GM12878 (cell line): ENCODE results near the gene HLA-DMA. TPM values are rescaled to one million over a fixed set of nuclear protein-coding genes. Genes with fewer than 3 reads are reported as not detected.

Source experiments
- BCLAF1 ChIP-seq: fragments of 450-650 bp; IDR thresholded peaks from 2 replicates; pipeline ENCODE4 v1.6.1; 2017; ENCODE audit warnings: antibody characterized with exemption, mild to moderate bottlenecking, moderate library complexity
- CBX3 ChIP-seq: fragments of 200-600 bp; sonication (generic); IDR thresholded peaks from 2 replicates; pipeline ENCODE4 v1.6.1; 2016; ENCODE audit warnings: low read depth, borderline replicate concordance
- CEBPB ChIP-seq, 2 experiments: fragments of 150-350 bp in 1 of 2; IDR thresholded peaks; 2 replicates each; pipeline ENCODE4 v1.6.1; 2012 to 2014; ENCODE audit warnings: low read depth in 2 of 2, low read length in 2 of 2, borderline replicate concordance in 1 of 2, inconsistent platforms in 1 of 2
- CEBPZ ChIP-seq: fragments of 150-350 bp; IDR thresholded peaks from 2 replicates; pipeline ENCODE4 v1.6.1; 2016; ENCODE audit warnings: low read depth, low read length
- CTCF ChIP-seq, 3 experiments: IDR thresholded peaks in 2 of 3; conservative IDR thresholded peaks in 1 of 3; 2 replicates each; pipeline ENCODE4 v1.5.1; 2011; ENCODE audit warnings: low read depth in 3 of 3, low read length in 3 of 3, mild to moderate bottlenecking in 3 of 3, control low read depth in 2 of 3, moderate library complexity in 2 of 3, inconsistent platforms in 1 of 3, mixed read lengths in 1 of 3; ENCODE audit not compliant: control insufficient read depth in 2 of 3, insufficient read depth in 1 of 3; ENCODE audit errors: extremely low read depth in 1 of 3
- E2F8 ChIP-seq: fragments of 450-650 bp; IDR thresholded peaks from 2 replicates; pipeline ENCODE4 v1.6.1; 2018; ENCODE audit warnings: mild to moderate bottlenecking, low read depth, moderate library complexity; ENCODE audit not compliant: partially characterized antibody
- FOS ChIP-seq: IDR thresholded peaks from 3 replicates; pipeline ENCODE4 v1.6.1; 2011; ENCODE audit warnings: borderline replicate concordance; ENCODE audit not compliant: insufficient read length; ENCODE audit errors: extremely low read depth
- KAT2A ChIP-seq: conservative IDR thresholded peaks from 2 replicates; pipeline ENCODE4 v1.6.1; 2011; ENCODE audit warnings: low read depth, low read length; ENCODE audit not compliant: control insufficient read depth
- RAD51 ChIP-seq: fragments of 450-650 bp; IDR thresholded peaks from 2 replicates; pipeline ENCODE4 v1.6.1; 2016; ENCODE audit warnings: moderate library complexity, mild to moderate bottlenecking, inconsistent platforms
- RELB ChIP-seq: fragments of 450-650 bp; IDR thresholded peaks from 2 replicates; pipeline ENCODE4 v1.6.1; 2017; ENCODE audit warnings: low read depth, mild to moderate bottlenecking, moderate library complexity
- ZBTB4 ChIP-seq: fragments of 450-650 bp; formaldehyde crosslinking; IDR thresholded peaks from 2 replicates; pipeline ENCODE4 v1.4.0; 2022; ENCODE audit warnings: mild to moderate bottlenecking, moderate library complexity
- polyA plus RNA-seq, 11 experiments: library from polyadenylated mRNA; depleted of rRNA in 4 of 11; unstranded in 6 of 11; stranded (reverse) in 5 of 11; fragments of >200 nt; fragmentation: Nextera tagmentation in 4 of 11; fragmentation: Illumina TruSeq in 1 of 11; extraction: Ambion mirVana in 4 of 11; extraction: Trizol in 1 of 11; gene quantifications; 1 replicate in 1 of 11; 2 replicates in 10 of 11; pipeline versions ENCODE4 v1.2.1 to v1.2.3, GENCODE V29; 2011 to 2016; ENCODE audit warnings: inconsistent platforms in 2 of 11, missing spikeins in 2 of 11, low read depth in 1 of 11
- total RNA-seq, 4 experiments: library from RNA; depleted of rRNA in 3 of 4; stranded (reverse); fragments of >200 nt in 3 of 4; fragmentation: Illumina TruSeq in 1 of 4; extraction: Trizol in 1 of 4; gene quantifications; 2 replicates each; pipeline versions ENCODE4 v1.2.1 to v1.2.3, GENCODE V29; 2013 to 2021

The HLA-DMA gene
- total and polyA plus RNA-seq, 10 of the 15 experiments (the other 5 are each of a cell fraction or from before 2014, with no cell fraction given), result 177 to 552 (median 309) TPM

- no peak for TF ChIP-seq CTCF (IDR thresholded peaks at IDR 0.05 in 2 of 3, conservative IDR thresholded peaks at IDR 0.05 in 1 of 3; ENCODE audit: control insufficient read depth in 2 of 3, extremely low read depth in 1 of 3, insufficient read depth in 1 of 3, low read depth in 3 of 3, low read length in 3 of 3)
- TF ChIP-seq KAT2A, result no peak
- TF ChIP-seq CEBPZ, result no peak
- TF ChIP-seq RELB, result no peak
- TF ChIP-seq FOS, result no peak
- TF ChIP-seq BCLAF1, result no peak
- TF ChIP-seq CEBPB (IDR thresholded peaks at IDR 0.05; ENCODE audit: borderline replicate concordance in 1 of 2, low read depth in 2 of 2, low read length in 2 of 2), result no peak
- no peak for TF ChIP-seq ZBTB4
- no peak for TF ChIP-seq CBX3
- no peak for TF ChIP-seq E2F8
- no peak for TF ChIP-seq RAD51
Measured at GRCh38 chr6:32945108-32945760, 7.7 kb downstream of the HLA-DMA start (continued).
